Hepatocyte (in vitro differentiated cells): ENCODE measurements around the gene CPSF3. TPM values are rescaled to one million over a fixed set of nuclear protein-coding genes. Genes with fewer than 3 reads are reported as not detected.

Source experiments
- DNase-seq: peaks from one replicate; pipeline ENCODE4 v3.0.0-alpha.2; 2016; ENCODE audit warnings: low spot score
- H2AFZ ChIP-seq: fragments of 200-600 bp; sonication (generic); 2 replicates; pipeline ENCODE4 v1.6.0; 2016; ENCODE audit warnings: antibody characterized with exemption, mild to moderate bottlenecking
- H3K27ac ChIP-seq: fragments of 200-600 bp; sonication (generic); 2 replicates; pipeline ENCODE4 v1.5.1; 2016; ENCODE audit warnings: mild to moderate bottlenecking
- H3K27me3 ChIP-seq: fragments of 200-600 bp; sonication (generic); 2 replicates; pipeline ENCODE4 v1.6.1; 2016
- H3K36me3 ChIP-seq: fragments of 200-600 bp; sonication (generic); replicated peaks from 2 replicates; pipeline ENCODE4 v1.5.1; 2016; ENCODE audit warnings: low read depth; ENCODE audit not compliant: insufficient read depth
- H3K4me1 ChIP-seq: fragments of 200-600 bp; sonication (generic); 2 replicates; pipeline ENCODE4 v1.5.1; 2016; ENCODE audit warnings: mild to moderate bottlenecking, moderate library complexity; ENCODE audit not compliant: insufficient read depth
- H3K4me2 ChIP-seq: fragments of 200-600 bp; sonication (generic); 2 replicates; pipeline ENCODE4 v1.6.0; 2016
- H3K4me3 ChIP-seq: fragments of 200-600 bp; sonication (generic); 2 replicates; pipeline ENCODE4 v1.5.1; 2016; ENCODE audit warnings: mild to moderate bottlenecking
- H3K79me2 ChIP-seq: fragments of 200-600 bp; sonication (generic); 2 replicates; pipeline ENCODE4 v1.6.0; 2017; ENCODE audit warnings: mild to moderate bottlenecking
- H3K9me2 ChIP-seq: fragments of 200-600 bp; sonication (generic); replicated peaks from 2 replicates; pipeline ENCODE4 v1.6.0; 2017; ENCODE audit warnings: mild to moderate bottlenecking; ENCODE audit not compliant: insufficient read depth
- H3K9me3 ChIP-seq: fragments of 200-600 bp; sonication (generic); 2 replicates; pipeline ENCODE4 v1.5.1; 2016; ENCODE audit warnings: low read depth, mild to moderate bottlenecking
- H4K20me1 ChIP-seq: fragments of 200-600 bp; sonication (generic); 2 replicates; pipeline ENCODE4 v1.6.0; 2016; ENCODE audit warnings: mild to moderate bottlenecking; ENCODE audit not compliant: insufficient read depth, poor library complexity, severe bottlenecking
- CTCF ChIP-seq: fragments of 200-600 bp; sonication (generic); IDR thresholded peaks from 2 replicates; pipeline ENCODE4 v1.5.1; 2016; ENCODE audit warnings: antibody characterized with exemption, mild to moderate bottlenecking; ENCODE audit not compliant: poor library complexity
- EZH2 ChIP-seq: fragments of 200-600 bp; sonication (generic); IDR thresholded peaks from 2 replicates; pipeline ENCODE4 v1.6.1; 2016; ENCODE audit warnings: antibody characterized with exemption, mild to moderate bottlenecking, borderline replicate concordance
- EZH2phosphoT487 ChIP-seq: fragments of 200-600 bp; sonication (generic); IDR thresholded peaks from one replicate; pipeline ENCODE4 v1.6.1; 2018; ENCODE audit warnings: antibody characterized with exemption, mild to moderate bottlenecking, low read depth, moderate library complexity; ENCODE audit not compliant: unreplicated experiment, severe bottlenecking
- WGBS: methylation state at CpG from one replicate; pipeline ENCODE4 v1.1.6; 2016; ENCODE audit warnings: low lambda C conversion rate; ENCODE audit errors: missing lambda C conversion rate; 5-methylcytosine and 5-hydroxymethylcytosine counted together
- polyA plus RNA-seq: library from polyadenylated mRNA; unstranded; fragments of >200 nt; fragmentation: Nextera tagmentation; extraction: Ambion mirVana; gene quantifications from 2 replicates; pipeline ENCODE4 v1.2.1, GENCODE V29; 2016
- total RNA-seq: library from RNA; depleted of rRNA; stranded (reverse); fragments of >200 nt; gene quantifications from 2 replicates; pipeline ENCODE4 v1.2.3, GENCODE V29; 2014

CPSF3 gene
- total and polyA plus RNA-seq, 2 experiments from 2014 or later: 23.9 to 38.7 TPM

DNA sequence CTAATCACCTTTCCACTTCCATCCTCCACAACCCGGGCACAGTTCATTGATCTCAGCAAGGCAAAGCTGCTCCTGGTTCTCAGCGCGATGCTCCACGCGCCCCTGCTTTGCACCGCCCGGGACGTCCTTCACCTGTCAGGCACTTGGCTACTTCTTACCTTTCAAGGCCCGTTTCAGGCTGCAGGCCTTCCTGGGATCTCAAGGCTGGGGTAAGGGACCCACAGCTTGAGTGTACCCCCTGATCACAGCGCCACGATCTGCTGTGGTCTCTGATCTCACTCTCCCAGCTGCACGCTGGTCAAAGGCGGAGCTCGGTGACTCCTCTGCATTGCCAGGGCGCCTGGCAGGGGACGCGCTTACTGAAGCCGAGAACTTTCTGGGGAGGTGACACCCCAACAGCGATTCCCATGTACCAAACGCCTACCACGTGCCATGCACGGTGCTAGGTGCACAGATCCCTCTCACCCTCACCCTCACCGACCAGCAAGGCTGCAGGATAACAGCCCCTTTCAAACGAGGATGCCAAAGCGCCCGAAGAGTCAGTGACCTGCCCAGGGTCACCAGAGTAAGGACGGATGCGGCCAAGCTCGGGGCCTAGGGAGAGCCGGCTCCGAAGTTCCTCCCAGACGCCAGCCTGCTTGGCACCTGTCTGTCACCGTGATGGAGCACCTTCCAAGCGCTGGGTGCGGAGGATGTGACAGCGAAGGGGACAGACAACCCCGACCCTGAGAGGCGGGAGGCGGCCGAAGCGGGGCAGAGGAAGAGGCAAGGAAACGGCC is 944 bp upstream of the CPSF3 start:
- no peaks in the 10 kb centered on the region for H3K9me3 ChIP-seq
- peak overlapping the region; percentile 83 for H3K4me3 ChIP-seq
- 4% methylated on average over 42 of the region's 42 CpGs for WGBS
- H3K79me2 ChIP-seq: peaks cover 68% of the 10 kb centered on the region
- no peaks in the 10 kb centered on the region for H3K9me2 ChIP-seq
- H3K4me1 ChIP-seq: peaks cover 20% of the 10 kb centered on the region
- no peaks in the 10 kb centered on the region for H3K27me3 ChIP-seq
- no peaks in the 10 kb centered on the region for H3K36me3 ChIP-seq
- H3K27ac ChIP-seq: peak overlapping the region; percentile 90
- no peaks in the 10 kb centered on the region for H4K20me1 ChIP-seq
- TF ChIP-seq EZH2phosphoT487: no peak
- no peak for TF ChIP-seq CTCF
- no peak for TF ChIP-seq EZH2
- peak; percentile 51 for DNase-seq
- peak overlapping the region; percentile 78 for H2AFZ ChIP-seq
- peak overlapping the region; percentile 98 for H3K4me2 ChIP-seq

GRCh38 chr2:9423922-9424272 is 443 bp downstream of the CPSF3 start:
- 1% methylated on average over 18 of the region's 21 CpGs for WGBS
- Histone ChIP-seq H3K4me1 (peaks cover 20% of the 10 kb centered on the region), H3K79me2 (peaks cover 54% of the 10 kb centered on the region)

DNA sequence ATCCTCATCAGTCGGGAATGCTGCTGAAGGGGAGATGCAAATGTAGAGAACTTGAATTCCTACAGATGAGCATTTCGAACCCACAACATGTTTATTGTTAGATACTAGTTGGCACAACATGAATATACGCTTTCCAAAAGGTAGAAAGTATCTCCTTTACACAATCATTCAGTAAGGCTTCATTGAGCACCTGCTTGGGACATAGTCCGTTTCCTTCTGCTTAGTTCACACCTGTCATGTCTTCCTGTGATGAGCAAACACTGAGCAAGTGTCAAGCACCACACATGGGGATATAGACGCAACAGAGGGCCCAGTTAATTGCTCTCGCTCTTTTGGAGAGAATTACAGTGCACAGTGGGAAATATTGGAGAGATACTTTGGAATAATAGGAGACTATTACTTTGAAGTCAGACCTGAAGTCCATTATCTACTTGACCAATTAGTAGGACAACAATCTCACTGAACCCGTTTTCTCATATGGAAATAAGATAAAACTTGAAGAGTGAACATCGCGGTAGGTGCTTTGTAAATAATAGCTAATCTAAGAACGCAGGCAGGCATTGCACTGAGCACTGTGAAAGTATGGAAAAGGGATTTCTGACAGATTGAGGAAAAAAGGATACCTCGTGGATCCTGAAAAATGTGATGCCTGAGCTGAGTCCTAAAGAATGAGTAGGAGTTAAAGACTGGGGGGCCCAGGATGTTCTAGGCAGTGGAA is 1.2 kb downstream of the CPSF3 start:
- H2AFZ ChIP-seq: peak overlapping the region; percentile 90
- DNase-seq: no peak
- H3K4me1 ChIP-seq: peaks cover 20% of the 10 kb centered on the region
- no peaks in the 10 kb centered on the region for H3K9me2 ChIP-seq
- H3K27me3 ChIP-seq: no peaks in the 10 kb centered on the region
- H3K4me2 ChIP-seq: peak overlapping the region; percentile 94
- H3K79me2 ChIP-seq: peaks cover 47% of the 10 kb centered on the region
- no peaks in the 10 kb centered on the region for H3K9me3 ChIP-seq
- peak overlapping the region; percentile 72 for H3K4me3 ChIP-seq
- WGBS: 64% methylated on average over 11 of the region's 11 CpGs
- H4K20me1 ChIP-seq: no peaks in the 10 kb centered on the region
- H3K36me3 ChIP-seq: no peaks in the 10 kb centered on the region
- no peak for TF ChIP-seq EZH2
- no peak for TF ChIP-seq EZH2phosphoT487
- TF ChIP-seq CTCF: no peak
- peak overlapping the region; percentile 88 for H3K27ac ChIP-seq

More at GRCh38 chr2:9423922-9424272, 443 bp downstream of the CPSF3 start:
- Histone ChIP-seq H3K27me3 (no peaks in the 10 kb centered on the region), H3K9me3 (no peaks in the 10 kb centered on the region), H3K36me3 (no peaks in the 10 kb centered on the region), H3K27ac (peak overlapping the region; percentile 88), H3K9me2 (no peaks in the 10 kb centered on the region), H4K20me1 (no peaks in the 10 kb centered on the region), H2AFZ (peak overlapping the region; percentile 90), H3K4me2 (peak overlapping the region; percentile 94), H3K4me3 (peak overlapping the region; percentile 72)
- TF ChIP-seq EZH2 (no peak), CTCF (no peak), EZH2phosphoT487 (no peak)
- DNase-seq: no peak
